Smooth muscle cell (in vitro differentiated cells): ENCODE data around the gene GAA. TPM values are rescaled to one million over a fixed set of nuclear protein-coding genes. Genes with fewer than 3 reads are reported as not detected.
A peak's percentile ranks its signal among the peaks of the same experiment; 100 is the strongest.
"Not testable (repeated sequence)": the region's sequence is repeated elsewhere in the genome, so short reads cannot be mapped to it uniquely, and the experiment has no call there.

Experiments
- DNase-seq: peaks from one replicate; lab custom pipeline; 2025; ENCODE audit not compliant: unreplicated experiment; lab: John Stamatoyannopoulos, UW
- H2AFZ ChIP-seq: fragments of 200-600 bp; sonication (generic); 2 replicates; pipeline ENCODE4 v1.6.0; 2016; ENCODE audit warnings: antibody characterized with exemption, low read depth, mild to moderate bottlenecking
- H3F3A ChIP-seq: fragments of 200-600 bp; sonication (generic); 2 replicates; pipeline ENCODE4 v1.6.0; 2017; ENCODE audit warnings: antibody characterized with exemption, low read depth
- H3K27ac ChIP-seq: fragments of 200-600 bp; sonication (generic); 2 replicates; pipeline ENCODE4 v1.5.1; 2016; ENCODE audit warnings: low read depth, mild to moderate bottlenecking
- H3K27me3 ChIP-seq: fragments of 200-600 bp; sonication (generic); 2 replicates; pipeline ENCODE4 v1.6.1; 2016; ENCODE audit warnings: low read depth, mild to moderate bottlenecking
- H3K36me3 ChIP-seq: fragments of 200-600 bp; sonication (generic); 2 replicates; pipeline ENCODE4 v1.5.1; 2016; ENCODE audit warnings: low read depth
- H3K4me1 ChIP-seq: fragments of 200-600 bp; sonication (generic); 2 replicates; pipeline ENCODE4 v1.5.1; 2016; ENCODE audit warnings: low read depth
- H3K4me2 ChIP-seq: fragments of 200-600 bp; sonication (generic); 2 replicates; pipeline ENCODE4 v1.6.0; 2016; ENCODE audit warnings: mild to moderate bottlenecking
- H3K4me3 ChIP-seq: fragments of 200-600 bp; sonication (generic); 2 replicates; pipeline ENCODE4 v1.5.1; 2016; ENCODE audit warnings: mild to moderate bottlenecking
- H3K79me2 ChIP-seq: fragments of 200-600 bp; sonication (generic); 2 replicates; pipeline ENCODE4 v1.6.0; 2016; ENCODE audit warnings: low read depth, mild to moderate bottlenecking
- H3K9ac ChIP-seq: fragments of 200-600 bp; sonication (generic); 2 replicates; pipeline ENCODE4 v1.6.0; 2016; ENCODE audit warnings: low read depth
- H3K9me3 ChIP-seq: fragments of 200-600 bp; sonication (generic); replicated peaks from 2 replicates; pipeline ENCODE4 v1.5.1; 2016; ENCODE audit warnings: low read depth
- H4K20me1 ChIP-seq: fragments of 200-600 bp; sonication (generic); 2 replicates; pipeline ENCODE4 v1.6.0; 2016; ENCODE audit warnings: low read depth
- WGBS: methylation state at CpG from one replicate; pipeline ENCODE4 v1.1.7; 2016; ENCODE audit warnings: low lambda C conversion rate; 5-methylcytosine and 5-hydroxymethylcytosine counted together
- polyA plus RNA-seq: library from polyadenylated mRNA; unstranded; fragments of >200 nt; fragmentation: Nextera tagmentation; extraction: Ambion mirVana; gene quantifications from 2 replicates; pipeline ENCODE4 v1.2.1, GENCODE V29; 2016
- total RNA-seq: library from RNA; depleted of rRNA; stranded (reverse); fragments of >200 nt; gene quantifications from 2 replicates; pipeline ENCODE4 v1.2.3, GENCODE V29; 2014
- TF ChIP-seq, protein P1 (sequence below): fragments of 200-600 bp; sonication (generic); IDR thresholded peaks from 2 replicates; pipeline ENCODE4 v1.5.1; 2017; ENCODE audit warnings: borderline replicate concordance, mild to moderate bottlenecking, antibody characterized with exemption; ENCODE audit not compliant: insufficient read depth, poor library complexity, severe bottlenecking

GAA gene
- total and polyA plus RNA-seq, 2 experiments from 2014 or later: 36.6 to 53.6 TPM

- H3K27ac ChIP-seq: peak overlapping the region; percentile 95
- H3K4me1 ChIP-seq: peaks cover 3% of the 10 kb centered on the region
- H3K4me2 ChIP-seq: no peak overlapping the region
- H3K79me2 ChIP-seq: peaks cover 6% of the 10 kb centered on the region
- H3K9ac ChIP-seq: no peak overlapping the region
- no peak overlapping the region for H3K4me3 ChIP-seq
- no peak for DNase-seq
- peaks cover 24% of the 10 kb centered on the region for H3F3A ChIP-seq
- no peaks in the 10 kb centered on the region for H4K20me1 ChIP-seq
- no peaks in the 10 kb centered on the region for H3K36me3 ChIP-seq
- 95% methylated on average over 3 of the region's 3 CpGs for WGBS
- H3K9me3 ChIP-seq: no peaks in the 10 kb centered on the region
- no peaks in the 10 kb centered on the region for H3K27me3 ChIP-seq
- TF ChIP-seq, protein P1, sequence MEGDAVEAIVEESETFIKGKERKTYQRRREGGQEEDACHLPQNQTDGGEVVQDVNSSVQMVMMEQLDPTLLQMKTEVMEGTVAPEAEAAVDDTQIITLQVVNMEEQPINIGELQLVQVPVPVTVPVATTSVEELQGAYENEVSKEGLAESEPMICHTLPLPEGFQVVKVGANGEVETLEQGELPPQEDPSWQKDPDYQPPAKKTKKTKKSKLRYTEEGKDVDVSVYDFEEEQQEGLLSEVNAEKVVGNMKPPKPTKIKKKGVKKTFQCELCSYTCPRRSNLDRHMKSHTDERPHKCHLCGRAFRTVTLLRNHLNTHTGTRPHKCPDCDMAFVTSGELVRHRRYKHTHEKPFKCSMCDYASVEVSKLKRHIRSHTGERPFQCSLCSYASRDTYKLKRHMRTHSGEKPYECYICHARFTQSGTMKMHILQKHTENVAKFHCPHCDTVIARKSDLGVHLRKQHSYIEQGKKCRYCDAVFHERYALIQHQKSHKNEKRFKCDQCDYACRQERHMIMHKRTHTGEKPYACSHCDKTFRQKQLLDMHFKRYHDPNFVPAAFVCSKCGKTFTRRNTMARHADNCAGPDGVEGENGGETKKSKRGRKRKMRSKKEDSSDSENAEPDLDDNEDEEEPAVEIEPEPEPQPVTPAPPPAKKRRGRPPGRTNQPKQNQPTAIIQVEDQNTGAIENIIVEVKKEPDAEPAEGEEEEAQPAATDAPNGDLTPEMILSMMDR: no peak
- no peak overlapping the region for H2AFZ ChIP-seq
These were observed 51.6 kb downstream of the GAA start for GRCh38 chr17:80153004-80153403.

GRCh38 chr17:80154166-80154565 is 52.8 kb downstream of the GAA start:
- H3K9me3 ChIP-seq: no peaks in the 10 kb centered on the region
- H4K20me1 ChIP-seq: no peaks in the 10 kb centered on the region
- H3K27me3 ChIP-seq: no peaks in the 10 kb centered on the region
- no peaks in the 10 kb centered on the region for H3K79me2 ChIP-seq
- no peaks in the 10 kb centered on the region for H3K36me3 ChIP-seq
- TF ChIP-seq, protein P1: no peak
- no peaks in the 10 kb centered on the region for H3K4me1 ChIP-seq
- H3K9ac ChIP-seq: no peak overlapping the region
- H3F3A ChIP-seq: peaks cover 22% of the 10 kb centered on the region
- H3K27ac ChIP-seq: no peak overlapping the region
- DNase-seq: no peak
- H3K4me2 ChIP-seq: no peak overlapping the region
- H3K4me3 ChIP-seq: no peak overlapping the region
- no peak overlapping the region for H2AFZ ChIP-seq
- whole genome bisulfite sequencing: 53% methylated on average over 5 of the region's 5 CpGs

- H3K27me3 ChIP-seq, H3K79me2 ChIP-seq, H3K4me2 ChIP-seq, H2AFZ ChIP-seq, DNase-seq, H4K20me1 ChIP-seq, H3K27ac ChIP-seq, H3F3A ChIP-seq, H3K4me3 ChIP-seq, H3K9me3 ChIP-seq, H3K4me1 ChIP-seq, H3K9ac ChIP-seq, H3K36me3 ChIP-seq: not testable (repeated sequence)
- WGBS: 52% methylated on average over 2 of the region's 2 CpGs
These were observed 54.2 kb downstream of the GAA start for GRCh38 chr17:80155600-80155999.

GRCh38 chr17:80158846-80159245 is 57.5 kb downstream of the GAA start:
- 85% methylated on average over 2 of the region's 2 CpGs for WGBS
- Histone ChIP-seq H4K20me1 (no peaks in the 10 kb centered on the region), H2AFZ (no peak overlapping the region), H3K79me2 (no peaks in the 10 kb centered on the region), H3K27me3 (no peaks in the 10 kb centered on the region), H3K36me3 (no peaks in the 10 kb centered on the region), H3F3A (no peaks in the 10 kb centered on the region), H3K9ac (no peak overlapping the region), H3K4me3 (no peak overlapping the region), H3K9me3 (no peaks in the 10 kb centered on the region), H3K4me1 (no peaks in the 10 kb centered on the region), H3K27ac (no peak overlapping the region), H3K4me2 (no peak overlapping the region)
- no peak for DNase-seq
- TF ChIP-seq, protein P1: no peak
